ENCODE data around the gene IPO13. TPM values are rescaled to one million over a fixed set of nuclear protein-coding genes. Genes with fewer than 3 reads are reported as not detected.

IPO13 gene
- total RNA-seq, 1 donor from 2014 or later, result 26.6 TPM

DNA sequence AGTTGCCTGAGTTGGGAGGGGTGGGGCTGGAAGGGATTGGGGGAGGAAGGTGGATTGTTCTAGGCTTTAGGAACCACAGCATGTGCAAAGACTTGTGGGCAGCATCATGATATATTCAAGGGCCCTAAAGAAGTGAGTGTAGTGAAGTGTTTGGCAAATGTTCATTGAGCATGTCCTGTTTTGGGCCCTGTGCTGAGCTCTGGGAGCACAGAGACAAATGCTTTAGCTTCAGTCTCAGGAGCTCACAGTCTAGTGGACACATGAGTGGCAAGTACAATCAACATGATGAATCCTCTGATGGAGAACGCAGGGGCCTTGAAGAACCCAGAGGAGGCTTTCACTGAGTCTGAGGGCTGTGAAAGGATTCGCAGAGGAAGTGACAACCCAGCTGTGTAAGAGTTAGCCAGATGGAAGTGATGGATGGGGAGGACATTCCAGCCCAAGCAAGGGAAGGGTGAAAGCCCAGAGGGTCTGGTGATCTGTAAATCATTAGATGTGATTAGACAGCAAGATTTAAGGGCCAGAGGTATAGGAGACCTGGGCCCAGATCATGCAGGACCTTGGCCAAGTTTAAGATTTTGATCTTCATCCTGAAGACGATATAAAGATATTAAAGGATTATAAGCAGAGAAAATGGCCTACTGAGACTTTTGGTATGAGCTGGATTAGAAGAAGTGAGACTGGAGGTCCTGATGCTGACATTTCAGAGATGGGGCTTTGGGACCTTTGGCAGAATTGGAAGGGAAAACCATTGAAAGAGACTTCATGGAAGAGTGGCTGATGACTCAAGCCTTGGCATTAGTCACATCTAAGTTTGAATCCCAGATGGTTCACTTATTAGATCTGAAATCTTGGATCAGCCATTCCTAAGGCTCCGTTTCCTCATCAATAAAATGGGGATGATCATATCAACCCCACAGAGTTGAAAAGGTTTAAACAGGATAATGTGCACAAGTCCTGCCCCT is 4.6 kb downstream of the IPO13 start:
- peaks cover 24% of the 10 kb centered on the region for H3K4me1 Mint-ChIP-seq
- intact Hi-C loops (cut with micrococcal nuclease), result no loop called here
- H3K9me3 Mint-ChIP-seq, result no peaks in the 10 kb centered on the region
- H3K27me3 Mint-ChIP-seq, result no peaks in the 10 kb centered on the region
- peaks cover 9% of the 10 kb centered on the region for H3K36me3 Mint-ChIP-seq (ENCODE audit: low read depth)
- H3K4me3 Mint-ChIP-seq, result no peak overlapping the region
- DNase-seq, result no peak
- H3K27ac Mint-ChIP-seq, result no peak overlapping the region

DNA sequence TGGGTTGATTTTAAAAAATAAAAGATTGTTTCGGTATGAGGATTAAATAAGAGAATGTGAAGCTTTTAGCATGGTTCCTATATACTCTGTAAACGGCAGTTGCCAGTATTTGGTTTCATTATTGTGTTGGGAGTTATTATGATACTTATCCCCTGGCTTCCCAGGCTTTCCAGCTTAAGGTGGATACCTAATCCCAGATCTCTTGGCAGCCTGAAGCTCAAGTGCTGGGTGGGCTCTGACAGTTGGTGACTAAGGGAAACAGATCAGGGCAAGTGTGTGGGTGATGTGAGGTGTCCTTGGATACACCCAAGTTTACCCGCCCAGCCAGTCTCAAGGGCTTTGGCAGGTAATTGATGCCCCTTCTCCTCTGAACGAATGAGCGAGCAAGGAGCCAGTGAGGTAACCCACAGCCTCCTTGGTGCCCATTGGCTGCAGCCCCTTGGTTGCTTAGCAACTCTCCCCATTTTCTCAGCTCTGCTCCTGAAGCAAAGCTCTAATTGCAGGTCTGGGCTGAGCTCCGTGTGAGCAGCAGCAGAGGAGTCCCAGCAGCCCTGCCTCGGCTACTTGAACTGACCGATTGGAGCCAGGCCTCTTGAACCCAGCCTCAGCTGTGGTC is 6.1 kb downstream of the IPO13 start:
- Mint-ChIP-seq H3K27ac (no peak overlapping the region), H3K4me1 (peaks cover 20% of the 10 kb centered on the region), H3K9me3 (no peaks in the 10 kb centered on the region), H3K4me3 (no peak overlapping the region), H3K36me3 (ENCODE audit: low read depth) (peaks cover 13% of the 10 kb centered on the region), H3K27me3 (no peaks in the 10 kb centered on the region)
- intact Hi-C loops (cut with micrococcal nuclease), result no loop called here
- DNase-seq, result no peak

DNA sequence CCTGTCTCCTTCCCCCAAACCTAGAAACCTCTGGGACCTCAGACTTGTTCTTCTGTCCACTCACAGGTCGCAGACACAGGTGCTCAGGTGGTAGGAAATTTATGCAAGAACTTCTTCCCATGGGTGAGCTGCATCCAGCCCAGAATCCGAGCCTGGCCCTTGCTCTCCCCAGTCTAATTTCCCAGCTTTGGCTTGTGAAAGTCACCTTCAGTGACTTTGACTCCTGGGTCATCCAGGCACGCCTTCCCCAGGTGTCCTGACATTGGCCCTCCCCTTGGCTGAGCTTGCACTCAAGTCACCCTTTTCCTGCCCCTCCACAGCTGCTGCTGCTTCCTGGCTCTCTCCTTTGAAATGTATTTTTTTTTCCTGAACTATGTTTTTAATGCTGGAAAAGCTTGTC is 6.6 kb downstream of the IPO13 start:
- H3K4me3 Mint-ChIP-seq, result no peak overlapping the region
- DNase-seq, result no peak
- no peaks in the 10 kb centered on the region for H3K27me3 Mint-ChIP-seq
- peaks cover 16% of the 10 kb centered on the region for H3K4me1 Mint-ChIP-seq
- H3K36me3 Mint-ChIP-seq (ENCODE audit: low read depth), result peaks cover 18% of the 10 kb centered on the region
- no peak overlapping the region for H3K27ac Mint-ChIP-seq
- H3K9me3 Mint-ChIP-seq, result no peaks in the 10 kb centered on the region
- intact Hi-C loops (cut with micrococcal nuclease), result no loop called here

DNA sequence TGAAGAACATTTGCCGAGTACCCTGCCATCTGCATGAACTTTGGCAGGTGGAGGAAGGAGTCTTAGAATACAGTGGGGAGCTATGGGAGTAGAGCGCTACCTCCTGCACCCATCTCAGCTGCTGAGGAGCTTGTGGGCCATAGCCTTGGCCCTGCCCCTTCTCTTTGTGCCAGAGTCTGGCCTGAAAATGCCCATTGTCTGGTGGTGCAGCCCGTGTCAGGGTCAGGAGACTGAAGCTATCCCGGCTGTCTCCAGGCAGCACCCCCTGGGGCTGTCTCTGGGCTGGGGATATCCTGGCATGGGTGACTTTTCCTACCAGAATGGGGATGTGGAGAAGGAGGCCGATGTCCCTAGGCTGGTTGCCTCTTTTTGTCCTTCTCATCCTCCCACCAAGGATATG is 7.3 kb downstream of the IPO13 start:
- peaks cover 21% of the 10 kb centered on the region for H3K36me3 Mint-ChIP-seq (ENCODE audit: low read depth)

DNA sequence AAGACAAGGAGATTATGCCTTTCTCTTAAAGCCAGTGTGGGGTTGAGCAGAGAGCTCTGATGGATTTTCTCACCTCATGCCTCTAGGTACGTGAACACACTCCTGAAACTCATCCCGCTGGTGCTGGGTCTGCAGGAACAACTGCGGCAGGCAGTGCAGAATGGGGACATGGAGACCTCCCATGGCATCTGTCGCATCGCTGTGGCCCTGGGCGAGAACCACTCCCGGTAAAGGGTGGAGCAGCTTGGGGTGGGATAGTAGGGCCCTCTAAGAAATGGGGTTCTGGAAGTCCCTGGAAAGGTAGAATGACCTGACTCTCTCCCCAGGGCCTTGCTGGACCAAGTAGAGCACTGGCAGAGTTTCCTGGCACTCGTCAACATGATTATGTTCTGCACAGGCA is 9.5 kb downstream of the IPO13 start:
- no peak for DNase-seq
- Mint-ChIP-seq H3K27ac (no peak overlapping the region), H3K4me3 (no peak overlapping the region), H3K36me3 (ENCODE audit: low read depth) (peaks cover 17% of the 10 kb centered on the region), H3K27me3 (no peaks in the 10 kb centered on the region), H3K9me3 (no peaks in the 10 kb centered on the region), H3K4me1 (peaks cover 3% of the 10 kb centered on the region)
- intact Hi-C loops (cut with micrococcal nuclease), result no loop called here

More for the DNA sequence above, 7.3 kb downstream of the IPO13 start:
- no peak overlapping the region for H3K27ac Mint-ChIP-seq
- H3K4me3 Mint-ChIP-seq, result no peak overlapping the region
- no peaks in the 10 kb centered on the region for H3K27me3 Mint-ChIP-seq
- peaks cover 11% of the 10 kb centered on the region for H3K4me1 Mint-ChIP-seq
- intact Hi-C loops (cut with micrococcal nuclease), result no loop called here
- no peaks in the 10 kb centered on the region for H3K9me3 Mint-ChIP-seq
- no peak for DNase-seq

DNA sequence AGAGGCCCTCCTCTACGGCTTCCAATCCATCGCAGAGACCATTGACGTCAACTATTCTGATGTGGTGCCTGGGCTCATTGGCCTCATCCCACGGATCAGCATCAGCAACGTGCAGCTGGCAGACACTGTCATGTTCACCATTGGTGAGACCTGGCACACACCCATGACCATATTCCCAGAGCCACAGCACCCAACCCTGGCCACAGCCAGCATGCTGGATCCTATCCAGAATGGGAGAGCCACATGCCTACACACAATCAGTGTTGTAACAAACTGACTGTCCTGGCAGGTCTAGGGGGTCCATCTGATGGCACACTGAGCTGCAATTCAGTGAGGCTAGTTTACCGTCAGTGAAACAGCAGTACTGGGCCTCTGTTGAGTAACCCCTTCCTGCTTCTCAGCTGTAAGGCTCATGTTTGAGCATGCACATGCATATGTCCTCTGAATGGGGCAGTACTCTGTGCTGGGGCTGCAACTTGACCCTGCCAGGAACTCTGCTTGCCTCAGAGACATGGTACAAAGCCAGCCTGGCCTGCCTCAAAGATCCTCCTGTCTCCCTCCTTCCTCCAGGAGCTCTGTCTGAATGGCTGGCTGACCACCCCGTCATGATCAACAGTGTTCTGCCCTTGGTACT is 10.8 kb downstream of the IPO13 start:
- H3K4me1 Mint-ChIP-seq, result peaks cover 2% of the 10 kb centered on the region
- DNase-seq, result no peak
- no peak overlapping the region for H3K27ac Mint-ChIP-seq
- intact Hi-C loops (cut with micrococcal nuclease), result no loop called here
- H3K4me3 Mint-ChIP-seq, result no peak overlapping the region
- no peaks in the 10 kb centered on the region for H3K27me3 Mint-ChIP-seq
- H3K36me3 Mint-ChIP-seq (ENCODE audit: low read depth), result peaks cover 21% of the 10 kb centered on the region
- no peaks in the 10 kb centered on the region for H3K9me3 Mint-ChIP-seq

DNA sequence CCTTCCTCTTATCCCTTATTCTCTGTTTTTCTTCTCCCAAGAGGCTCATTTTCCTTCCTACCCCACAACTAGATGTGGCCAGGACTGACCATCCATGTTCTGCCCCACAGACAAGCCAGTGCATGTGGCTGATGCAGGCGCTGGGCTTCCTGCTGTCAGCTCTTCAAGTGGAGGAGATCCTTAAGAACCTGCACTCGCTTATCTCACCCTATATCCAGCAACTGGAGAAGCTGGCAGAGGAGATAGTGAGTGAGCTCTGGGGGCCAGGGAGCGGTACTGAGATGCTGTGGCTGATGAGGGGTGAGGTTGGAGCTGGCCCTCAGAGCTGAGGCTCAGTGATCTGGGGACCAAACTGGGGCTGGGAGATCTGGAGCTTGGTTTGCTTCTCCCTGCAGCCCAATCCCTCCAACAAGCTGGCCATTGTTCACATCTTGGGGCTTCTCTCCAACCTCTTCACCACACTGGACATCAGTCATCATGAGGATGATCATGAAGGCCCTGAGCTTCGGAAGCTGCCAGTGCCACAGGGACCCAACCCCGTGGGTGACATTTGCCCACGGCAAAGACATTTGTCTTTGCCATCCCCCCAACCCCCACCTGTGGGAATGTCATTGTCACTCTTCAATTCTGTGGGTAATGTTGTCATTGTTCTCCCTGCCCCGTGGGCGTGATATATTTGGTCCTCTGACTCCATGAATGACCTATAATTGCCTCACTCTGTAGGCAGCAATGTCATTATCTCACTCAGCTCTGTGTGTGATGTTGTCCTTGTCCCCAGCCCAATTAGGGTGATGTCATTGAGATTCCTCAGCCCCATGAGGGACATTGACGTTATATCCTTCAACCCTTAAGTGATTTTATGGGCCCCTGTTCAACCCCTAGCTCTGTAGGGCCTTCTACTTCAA is 11.9 kb downstream of the IPO13 start:
- Mint-ChIP-seq H3K27ac (no peak overlapping the region), H3K36me3 (ENCODE audit: low read depth) (peaks cover 21% of the 10 kb centered on the region), H3K27me3 (no peaks in the 10 kb centered on the region), H3K4me3 (no peak overlapping the region), H3K4me1 (peaks cover 2% of the 10 kb centered on the region), H3K9me3 (no peaks in the 10 kb centered on the region)
- DNase-seq, result no peak
- intact Hi-C loops (cut with micrococcal nuclease), result no loop called here

DNA sequence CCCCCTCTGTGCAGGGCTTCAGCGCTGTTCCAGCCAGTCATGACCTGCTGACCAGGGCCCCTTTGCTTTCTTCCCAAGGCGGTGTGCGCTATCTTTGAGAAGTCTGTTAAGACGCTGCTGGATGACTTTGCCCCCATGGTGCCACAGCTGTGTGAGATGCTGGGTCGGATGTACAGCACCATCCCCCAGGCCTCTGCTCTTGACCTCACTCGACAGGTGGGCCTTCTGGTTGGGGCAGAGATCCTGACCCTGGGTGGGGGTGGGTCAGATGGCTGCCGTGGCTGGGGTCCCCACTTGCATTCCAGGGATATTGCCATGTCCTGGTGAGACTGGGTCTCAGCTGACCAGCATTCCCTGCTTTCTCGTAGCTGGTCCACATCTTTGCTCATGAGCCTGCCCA is 14.0 kb downstream of the IPO13 start:
- intact Hi-C loops (cut with micrococcal nuclease), result no loop called here
- Mint-ChIP-seq H3K27ac (no peak overlapping the region), H3K4me3 (no peak overlapping the region), H3K27me3 (no peaks in the 10 kb centered on the region), H3K36me3 (ENCODE audit: low read depth) (peaks cover 21% of the 10 kb centered on the region), H3K4me1 (peaks cover 2% of the 10 kb centered on the region), H3K9me3 (no peaks in the 10 kb centered on the region)
- no peak for DNase-seq

DNA sequence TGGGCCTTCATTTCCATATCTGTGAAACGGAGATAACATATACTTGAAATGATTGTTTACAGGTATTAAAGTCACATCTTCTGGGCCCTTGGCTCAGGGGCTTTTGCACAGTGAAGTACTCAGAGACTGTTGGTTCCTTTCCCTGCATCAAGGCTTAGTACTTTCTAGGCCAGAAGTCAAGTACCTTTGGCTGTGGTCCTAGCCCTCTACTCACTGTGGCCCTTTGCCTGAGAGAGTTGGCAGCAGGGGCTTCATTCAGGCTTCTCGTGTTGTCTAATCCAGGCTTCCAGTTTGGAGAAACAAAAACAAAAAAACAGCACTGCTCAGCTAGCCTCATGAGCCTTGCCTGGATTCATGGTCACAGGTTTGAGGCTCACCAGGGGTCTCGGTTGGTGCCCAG is 14.9 kb downstream of the IPO13 start:
- Mint-ChIP-seq H3K27me3 (no peaks in the 10 kb centered on the region), H3K9me3 (no peaks in the 10 kb centered on the region), H3K4me1 (peaks cover 2% of the 10 kb centered on the region), H3K4me3 (no peak overlapping the region), H3K27ac (no peak overlapping the region), H3K36me3 (ENCODE audit: low read depth) (peaks cover 21% of the 10 kb centered on the region)
- intact Hi-C loops (cut with micrococcal nuclease), result no loop called here
- DNase-seq, result no peak

DNA sequence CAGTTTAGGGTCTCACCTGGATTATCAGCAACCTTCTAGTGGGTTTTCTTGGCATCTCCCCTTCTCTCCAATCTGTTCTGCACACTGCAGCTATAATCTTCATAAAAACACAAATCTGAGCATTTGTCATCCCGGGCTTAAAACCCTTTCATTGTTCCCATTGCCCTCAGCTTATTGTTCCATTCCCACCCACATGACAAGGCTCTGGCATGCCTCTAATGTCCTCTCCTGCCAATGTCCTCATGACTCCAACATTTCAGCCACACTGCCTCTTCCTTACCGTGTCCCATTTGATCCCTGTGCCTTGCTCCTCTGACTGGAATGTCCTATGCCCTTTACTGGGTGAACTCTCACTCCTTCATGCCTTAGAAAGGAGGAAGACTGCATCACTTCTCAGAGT is 15.6 kb downstream of the IPO13 start:
- intact Hi-C loops (cut with micrococcal nuclease), result no loop called here
- no peak for DNase-seq
- no peak overlapping the region for H3K27ac Mint-ChIP-seq
- peaks cover 19% of the 10 kb centered on the region for H3K36me3 Mint-ChIP-seq (ENCODE audit: low read depth)
- no peak overlapping the region for H3K4me3 Mint-ChIP-seq
- H3K27me3 Mint-ChIP-seq, result no peaks in the 10 kb centered on the region
- peaks cover 2% of the 10 kb centered on the region for H3K4me1 Mint-ChIP-seq
- no peaks in the 10 kb centered on the region for H3K9me3 Mint-ChIP-seq

DNA sequence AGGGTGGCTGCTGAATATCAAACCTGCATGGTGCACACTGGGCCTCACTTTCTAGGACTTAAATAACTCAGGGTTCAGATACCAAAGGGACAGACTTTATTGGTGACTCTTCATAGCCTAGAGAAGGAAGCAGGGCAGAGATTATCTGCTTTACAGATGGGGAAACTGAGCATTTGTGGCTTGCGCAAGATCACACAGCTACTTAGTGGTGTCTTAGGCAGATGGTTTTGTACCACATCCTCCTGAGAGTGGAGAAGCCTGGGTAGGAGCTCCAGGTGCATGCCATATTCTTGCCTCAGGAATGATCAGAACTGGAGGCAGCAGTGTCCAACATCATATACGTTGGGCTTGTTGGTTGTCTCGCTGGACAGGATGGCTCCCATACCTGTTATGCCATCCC is 16.3 kb downstream of the IPO13 start:
- Mint-ChIP-seq H3K4me1 (peaks cover 2% of the 10 kb centered on the region), H3K27ac (no peak overlapping the region), H3K36me3 (ENCODE audit: low read depth) (peaks cover 20% of the 10 kb centered on the region), H3K4me3 (no peak overlapping the region), H3K9me3 (no peaks in the 10 kb centered on the region), H3K27me3 (no peaks in the 10 kb centered on the region)
- intact Hi-C loops (cut with micrococcal nuclease), result no loop called here
- DNase-seq, result no peak

DNA sequence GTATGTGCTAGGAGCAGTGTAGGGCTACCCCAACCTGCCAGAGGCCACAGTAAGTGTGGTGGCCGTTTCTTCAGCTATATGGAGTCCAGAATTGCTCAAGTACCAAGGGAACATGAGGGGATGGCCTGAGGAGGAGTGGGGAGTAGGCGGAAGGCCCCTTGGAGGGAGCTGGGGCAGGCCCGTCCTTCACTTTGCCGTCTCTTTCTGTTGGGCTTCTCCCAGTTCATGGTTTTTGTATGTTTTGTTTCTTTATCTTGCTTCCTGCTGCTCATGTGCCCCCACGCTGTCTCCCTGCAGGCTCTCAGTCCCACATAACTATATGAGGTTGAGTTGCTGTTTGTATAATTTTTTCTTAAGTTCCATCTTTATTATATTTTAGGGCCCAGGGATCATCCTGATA is 17.1 kb downstream of the IPO13 start:
- H3K27ac Mint-ChIP-seq, result no peak overlapping the region
- no peaks in the 10 kb centered on the region for H3K9me3 Mint-ChIP-seq
- intact Hi-C loops (cut with micrococcal nuclease), result no loop called here
- no peak overlapping the region for H3K4me3 Mint-ChIP-seq
- no peaks in the 10 kb centered on the region for H3K27me3 Mint-ChIP-seq
- H3K36me3 Mint-ChIP-seq (ENCODE audit: low read depth), result peaks cover 16% of the 10 kb centered on the region
- DNase-seq, result no peak
- peaks cover 2% of the 10 kb centered on the region for H3K4me1 Mint-ChIP-seq

DNA sequence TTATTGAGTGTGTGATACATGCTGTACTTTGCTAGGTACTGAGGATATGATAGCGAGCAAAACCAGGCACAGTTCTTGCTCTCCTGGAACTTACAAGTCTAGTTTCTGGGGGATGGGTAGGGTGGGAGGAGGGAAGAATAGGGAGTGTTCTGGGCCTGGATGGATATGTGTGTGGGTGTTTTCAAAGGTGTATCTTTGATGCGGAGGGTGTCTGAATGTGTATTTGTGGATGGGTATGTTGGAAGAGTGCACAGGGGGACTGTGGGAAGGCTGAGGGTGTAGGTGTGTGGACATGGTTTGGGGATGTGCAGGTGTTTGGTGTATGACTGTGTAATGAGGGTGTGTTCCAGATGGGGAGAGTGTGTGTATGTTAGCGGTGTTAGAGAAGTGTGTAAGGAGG is 18.6 kb downstream of the IPO13 start:
- intact Hi-C loops (cut with micrococcal nuclease), result no loop called here
- Mint-ChIP-seq H3K36me3 (ENCODE audit: low read depth) (peaks cover 14% of the 10 kb centered on the region), H3K27me3 (no peaks in the 10 kb centered on the region), H3K4me3 (no peak overlapping the region), H3K9me3 (no peaks in the 10 kb centered on the region), H3K27ac (no peak overlapping the region), H3K4me1 (peaks cover 6% of the 10 kb centered on the region)
- DNase-seq, result no peak

All from activated CD4-positive, alpha-beta T cell treated with anti-CD3 and anti-CD28 coated beads, Interleukin-2, amount 10 ng/mL, durations not matched to agents 24 days and 14 days (primary cell).